Stimulated activated CD4-positive, alpha-beta T cell treated with anti-CD3 and anti-CD28 coated beads, TNF-alpha, amount 100 ng/mL, for 48 hours (primary cell): ENCODE results near the gene SYTL3.
A peak's percentile ranks its signal among the peaks of the same experiment; 100 is the strongest.
"Not testable (repeated sequence)": the region's sequence is repeated elsewhere in the genome, so short reads cannot be mapped to it uniquely, and the experiment has no call there.

Source experiments
- DNase-seq, 3 donors: peaks; one replicate each; pipeline ENCODE4 v3.0.0-alpha.2; 2020; ENCODE audit warnings: low read depth in 3 of 3

SYTL3 gene

GRCh38 chr6:158649289-158650143 is at the start of gene SYTL3:
Gene SYTL3 (plus strand): TSS chr6:158650054. CDS start chr6:158663269, 13,215 bp downstream.
- DNase-seq, result peak; percentile 61 to 90 (median 78)

- DNase-seq, result no peak
Observed at GRCh38 chr6:158603261-158604047, 46.4 kb upstream of the SYTL3 start.

GRCh38 chr6:158604048-158604406 is 45.8 kb upstream of the SYTL3 start:
- DNase-seq, result no peak

- peak; percentile 17 to 49 (median 22) for DNase-seq
Observed at GRCh38 chr6:158605266-158605878, 44.5 kb upstream of the SYTL3 start.

- DNase-seq, result not testable (repeated sequence)
Observed at GRCh38 chr6:158606011-158606410, 43.8 kb upstream of the SYTL3 start.

GRCh38 chr6:158606935-158607334 is 42.9 kb upstream of the SYTL3 start:
- DNase-seq, result no peak

GRCh38 chr6:158607411-158608170 is 42.3 kb upstream of the SYTL3 start:
- no peak for DNase-seq

GRCh38 chr6:158608221-158608620 is 41.6 kb upstream of the SYTL3 start:
- no peak for DNase-seq

GRCh38 chr6:158609455-158610155 is 40.2 kb upstream of the SYTL3 start:
- DNase-seq, result no peak

- DNase-seq, result no peak
Observed at GRCh38 chr6:158610319-158610968, 39.4 kb upstream of the SYTL3 start.

GRCh38 chr6:158611039-158611438 is 38.8 kb upstream of the SYTL3 start:
- DNase-seq, result no peak

- no peak for DNase-seq
Observed at GRCh38 chr6:158611541-158612370, 38.1 kb upstream of the SYTL3 start.

- DNase-seq, result not testable (repeated sequence)
Observed at GRCh38 chr6:158614606-158615005, 35.2 kb upstream of the SYTL3 start.

- DNase-seq, result not testable (repeated sequence)
Observed at GRCh38 chr6:158618289-158618688, 31.6 kb upstream of the SYTL3 start.

- DNase-seq, result no peak
Observed at GRCh38 chr6:158619922-158620801, 29.7 kb upstream of the SYTL3 start.

- no peak for DNase-seq
Observed at GRCh38 chr6:158620963-158621693, 28.7 kb upstream of the SYTL3 start.

GRCh38 chr6:158621694-158622544 is 27.9 kb upstream of the SYTL3 start:
- no peak for DNase-seq
